Stimulated activated CD4-positive, alpha-beta T cell treated with anti-CD3 and anti-CD28 coated beads, Interleukin-12 subunit alpha, Interleukin-12 subunit beta, amount 100 ng/mL, for 4 hours (primary cell): Measurements from ENCODE around the gene RPLP2.

ENCODE experiments used
- DNase-seq: peaks from one replicate; pipeline ENCODE4 v3.0.0-alpha.2; 2020

Gene RPLP2

DNA sequence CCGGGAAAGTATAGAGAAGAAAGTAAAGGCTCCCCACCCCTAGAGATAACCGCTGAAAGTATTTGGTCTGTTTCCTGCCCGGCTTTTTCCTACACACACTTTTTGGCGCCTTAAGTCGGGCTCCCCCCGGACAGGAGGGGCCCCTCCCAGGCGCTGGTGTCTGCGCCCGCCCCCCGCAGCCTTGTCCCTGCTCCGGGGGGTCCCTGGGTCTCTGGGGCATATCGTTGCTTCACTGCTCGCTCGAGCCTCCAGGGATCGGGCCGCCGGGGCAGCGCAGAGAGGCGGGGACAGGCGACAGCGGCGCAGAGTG is 17.0 kb downstream of the RPLP2 start:
- DNase-seq, result no peak

DNA sequence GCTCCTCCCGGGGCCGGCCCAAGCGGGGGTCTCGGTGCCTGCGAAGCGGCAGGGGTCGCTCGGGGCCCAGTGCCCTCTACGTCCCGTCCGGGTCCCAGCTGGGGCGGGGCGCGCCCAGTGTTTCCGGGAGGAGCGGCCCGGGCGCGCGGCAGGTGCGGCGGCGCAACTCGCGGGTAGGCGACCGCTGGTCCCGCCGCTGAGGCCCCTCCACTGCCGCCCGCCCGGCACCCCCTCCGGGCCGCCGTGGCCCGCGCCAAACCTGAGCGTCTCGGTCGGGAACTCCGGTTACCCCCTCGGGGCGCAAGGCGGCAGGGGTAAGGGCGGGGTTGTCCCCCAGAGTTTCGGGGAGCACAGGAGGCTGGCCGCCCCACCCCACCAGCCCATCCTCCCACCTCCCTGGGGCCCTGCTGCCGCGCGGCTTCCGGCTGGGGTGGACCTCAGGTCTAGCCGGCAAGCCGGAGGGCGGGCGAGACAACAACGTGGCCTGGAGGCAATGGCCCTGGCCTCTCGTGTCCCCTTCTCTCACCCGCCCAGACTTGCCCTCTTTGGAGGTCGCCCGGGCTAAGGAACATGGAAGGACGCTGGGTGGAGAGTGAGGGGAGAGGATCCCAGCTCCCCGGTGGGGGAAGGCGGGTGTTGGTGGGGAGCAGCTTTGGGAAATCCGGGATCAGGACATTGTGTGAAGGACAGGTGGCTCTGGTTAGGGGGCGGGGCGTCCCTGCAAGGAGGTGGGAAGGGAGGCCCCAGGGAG is 17.6 kb downstream of the RPLP2 start:
- no peak for DNase-seq

- no peak for DNase-seq
Measured at GRCh38 chr11:827897-828192, 18.1 kb downstream of the RPLP2 start, which contains the start of gene CRACR2B. TSS of gene CRACR2B (plus strand) at chr11:827919. CDS start at chr11:828608, 689 bp downstream.

GRCh38 chr11:828506-829175 is 18.9 kb downstream of the RPLP2 start:
- DNase-seq, result no peak

- no peak for DNase-seq
Measured at GRCh38 chr11:829176-829846, 19.5 kb downstream of the RPLP2 start.

GRCh38 chr11:829847-830294 is 20.1 kb downstream of the RPLP2 start:
- no peak for DNase-seq

DNA sequence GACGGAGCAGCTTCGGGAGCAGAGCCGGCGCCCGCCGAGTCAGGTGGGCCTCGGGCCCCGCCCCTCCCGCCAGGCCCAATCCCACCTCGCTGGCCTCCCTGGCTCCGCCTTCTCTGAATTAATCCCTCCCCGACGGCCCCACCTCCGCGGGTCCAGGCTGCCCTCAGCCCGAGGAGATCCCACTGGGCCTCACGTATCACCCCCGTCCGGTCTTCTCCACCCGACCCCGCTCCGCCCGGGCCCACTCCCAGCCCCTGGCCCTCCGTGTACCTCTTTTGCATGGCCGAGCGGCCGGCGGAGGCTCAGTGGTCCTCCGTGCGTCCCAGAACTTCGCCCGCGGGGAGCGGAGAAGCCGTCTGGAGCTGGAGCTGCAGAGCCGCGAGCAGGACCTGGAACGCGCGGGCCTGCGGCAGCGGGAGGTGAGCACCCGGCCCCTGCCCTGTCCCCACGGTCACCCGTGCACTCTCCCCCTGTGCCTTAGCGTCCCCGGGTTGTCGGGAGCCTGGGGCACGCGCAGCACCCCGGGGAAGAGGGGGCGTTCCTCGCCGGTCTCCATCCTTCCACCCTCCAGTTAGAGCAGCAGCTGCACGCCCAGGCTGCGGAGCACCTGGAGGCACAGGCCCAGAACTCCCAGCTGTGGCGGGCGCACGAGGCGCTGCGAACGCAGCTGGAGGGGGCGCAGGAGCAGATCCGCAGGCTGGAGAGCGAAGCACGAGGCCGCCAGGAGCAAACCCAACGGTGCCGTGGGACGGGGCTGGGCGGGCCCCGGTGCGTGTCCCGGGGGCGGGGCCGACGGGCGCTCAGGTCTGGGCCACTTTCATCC is 20.7 kb downstream of the RPLP2 start:
- peak; percentile 52 for DNase-seq

- no peak for DNase-seq
Measured at GRCh38 chr11:831118-831864, 21.5 kb downstream of the RPLP2 start.

- DNase-seq, result no peak
Measured at GRCh38 chr11:831961-832528, 22.3 kb downstream of the RPLP2 start.

GRCh38 chr11:832529-833113 is 22.9 kb downstream of the RPLP2 start, which contains the start of gene CD151:
TSS of gene CD151 (plus strand) at chr11:832952. CDS start at chr11:836070, 3,118 bp downstream.
- DNase-seq, result peak; percentile 57

DNA sequence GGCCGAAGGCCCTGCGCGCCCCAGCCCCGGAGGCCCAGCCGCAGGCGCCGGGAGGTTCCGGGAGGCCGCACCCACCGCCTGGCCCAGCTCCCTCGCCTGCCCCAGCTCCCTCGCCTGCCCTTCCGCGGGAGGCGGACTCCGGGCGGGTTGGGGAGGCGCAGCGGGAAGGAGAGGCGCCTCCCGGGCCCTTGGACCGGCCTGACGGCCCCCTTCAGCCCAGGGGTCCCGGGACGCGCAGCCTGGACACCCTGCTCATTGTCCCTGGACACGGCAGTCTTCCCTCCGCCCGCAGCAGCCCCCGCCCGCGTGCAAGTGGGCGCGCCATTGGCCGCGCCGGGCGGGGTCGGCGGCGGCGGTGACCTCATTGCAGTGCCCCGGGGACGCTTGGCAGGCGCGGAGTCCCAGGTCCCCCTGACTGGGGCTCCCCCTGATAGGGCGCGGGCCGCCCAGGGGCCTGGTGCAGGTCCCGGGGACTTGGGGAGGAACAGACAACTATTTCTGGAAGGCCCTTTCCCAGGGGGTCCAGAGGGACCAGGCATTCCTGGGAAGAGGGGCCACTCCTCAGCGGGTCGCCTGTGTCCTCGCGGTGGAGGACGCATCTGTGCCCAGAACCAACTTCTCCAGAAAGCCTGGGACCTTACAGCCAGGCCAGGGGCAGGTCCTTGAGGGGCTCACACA is 23.5 kb downstream of the RPLP2 start:
- DNase-seq, result no peak

GRCh38 chr11:833849-834311 is 24.1 kb downstream of the RPLP2 start:
- no peak for DNase-seq

DNA sequence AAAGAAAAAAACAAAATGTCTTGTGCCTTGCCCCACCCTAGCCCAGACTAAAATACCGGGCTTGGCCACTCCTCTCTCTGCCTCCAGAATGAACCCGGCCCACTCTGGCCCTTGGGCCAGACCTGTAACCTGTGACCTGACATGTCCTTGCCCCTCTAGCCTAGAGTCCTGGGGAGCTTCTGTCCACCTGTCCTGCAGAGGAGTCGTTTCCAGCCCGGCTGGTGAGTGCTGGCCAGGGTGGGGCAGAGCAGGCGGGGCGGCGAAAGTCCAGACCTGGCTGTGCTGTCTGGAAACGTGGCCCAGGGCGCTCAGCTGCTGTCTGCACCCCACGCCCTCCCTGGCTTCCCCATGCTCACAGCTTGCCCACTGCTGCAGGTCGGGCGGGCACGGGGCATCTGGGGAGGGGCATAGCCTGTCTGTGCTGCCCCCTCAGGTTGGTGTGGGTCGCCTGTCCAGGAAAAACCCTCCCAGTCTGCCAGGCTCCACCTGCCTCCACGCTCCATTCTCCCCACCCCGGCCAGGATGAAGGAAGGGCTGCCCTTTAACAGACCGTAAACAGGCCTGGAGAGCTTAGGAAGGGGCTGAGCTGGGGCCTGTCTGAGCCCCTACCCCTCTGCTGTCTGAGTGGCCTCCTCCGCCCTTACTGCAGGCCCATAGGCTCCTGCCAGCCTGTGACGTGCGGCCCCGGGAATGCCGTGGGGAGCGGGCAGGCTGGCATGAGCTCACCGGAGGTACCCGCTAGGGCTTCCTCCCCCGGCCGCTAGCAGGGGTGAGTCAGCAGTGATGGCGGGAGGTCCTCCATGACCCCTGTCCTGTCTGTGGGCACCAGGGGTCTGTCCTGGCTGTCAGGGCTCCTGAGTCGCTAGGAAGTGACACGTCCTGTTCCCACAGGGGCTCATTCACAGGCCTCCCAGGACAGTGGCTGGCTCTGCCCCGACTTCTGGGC is 24.9 kb downstream of the RPLP2 start:
- DNase-seq, result no peak

GRCh38 chr11:836274-836673 is 26.5 kb downstream of the RPLP2 start:
- no peak for DNase-seq

- no peak for DNase-seq
Measured at GRCh38 chr11:836700-837099, 26.9 kb downstream of the RPLP2 start.

- DNase-seq, result no peak
Measured at GRCh38 chr11:837189-837989, 27.6 kb downstream of the RPLP2 start.

GRCh38 chr11:837990-838307 is 28.2 kb downstream of the RPLP2 start:
- DNase-seq, result no peak

DNA sequence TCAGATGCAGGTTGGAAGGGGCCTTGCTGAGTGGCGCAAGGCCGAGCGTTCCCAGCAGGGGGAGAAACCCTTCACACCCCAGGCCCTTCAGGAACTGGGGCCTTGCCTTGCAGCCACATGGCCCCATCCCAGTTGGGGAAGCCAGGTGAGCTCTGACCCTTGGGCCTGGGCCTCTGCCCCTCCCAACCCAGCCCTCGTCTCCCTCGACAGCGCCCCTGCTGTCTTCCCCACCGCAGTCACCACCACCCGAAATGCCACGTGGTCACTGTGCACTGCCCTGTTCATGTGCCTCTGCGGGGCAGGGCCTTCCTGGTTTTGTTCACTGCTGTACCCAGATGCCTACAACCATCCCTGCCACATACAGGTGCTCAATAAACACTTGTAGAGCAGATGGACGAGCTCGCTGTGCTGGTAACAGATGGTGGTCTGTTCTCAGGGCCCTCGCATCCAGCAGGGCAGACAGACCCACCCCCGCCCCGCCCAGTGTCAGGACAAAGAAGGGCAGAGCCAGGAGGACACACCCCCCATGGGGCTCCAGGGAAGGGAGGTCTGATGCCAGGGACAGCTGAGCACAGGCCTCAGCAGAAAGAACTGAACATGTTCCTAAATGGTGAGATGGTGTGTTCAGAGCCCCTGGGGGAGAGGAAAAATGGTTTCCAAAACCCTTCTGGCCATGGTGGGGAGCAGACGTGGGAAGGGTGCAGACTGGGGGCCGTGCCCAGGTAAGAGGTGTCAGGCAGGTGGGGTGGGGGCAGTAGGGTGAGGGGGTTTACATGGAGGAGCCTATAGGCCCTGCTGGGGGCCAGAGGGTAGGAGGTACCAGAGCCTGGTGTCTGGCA is 28.9 kb downstream of the RPLP2 start:
- DNase-seq, result no peak
